HCT116 (cell line): Measurements from ENCODE around the gene ZNHIT2.

ENCODE experiments used
- EZH2 ChIP-seq: fragments of 200-600 bp; sonication (generic); IDR thresholded peaks from 2 replicates; pipeline ENCODE4 v1.6.1; 2017; ENCODE audit warnings: antibody characterized with exemption, mixed run types
- POLR2AphosphoS5 ChIP-seq: IDR thresholded peaks from 2 replicates; pipeline ENCODE4 v1.6.1; 2011; ENCODE audit warnings: mild to moderate bottlenecking, low read depth, low read length, moderate library complexity

GRCh38 chr11:65150509-65151299 lies 33.2 kb upstream of the ZNHIT2 start:
- TF ChIP-seq EZH2 (no peak), POLR2AphosphoS5 (peak; percentile 87)
